Measurements from ENCODE around the gene GALP. TPM values are rescaled to one million over a fixed set of nuclear protein-coding genes. Genes with fewer than 3 reads are reported as not detected.

Gene GALP
- total RNA-seq, 1 experiment from 2014 or later: not detected

- H3K27me3 Mint-ChIP-seq (ENCODE audit: low read depth): no peaks in the 10 kb centered on the region
- Histone ChIP-seq H3K23ac (ENCODE audit: insufficient read length, low read depth, low read length) (no peak overlapping the region), H2BK20ac (ENCODE audit: low read depth, low read length, poor library complexity, severe bottlenecking) (no peak overlapping the region), H3K4ac (ENCODE audit: low read depth, low read length) (no peak overlapping the region), H3K9me3 (ENCODE audit: control insufficient read depth, low read depth, low read length) (no peaks in the 10 kb centered on the region), H3K56ac (ENCODE audit: insufficient read length, low read depth, low read length) (no peak overlapping the region), H3K18ac (ENCODE audit: insufficient read length, low read depth, low read length) (no peak overlapping the region), H2AK5ac (ENCODE audit: insufficient read length, low read length) (no peak overlapping the region), H3K79me2 (ENCODE audit: insufficient read depth, low read length) (peaks cover 4% of the 10 kb centered on the region; the same call in 1 of the 2 replicates), H3K23me2 (ENCODE audit: insufficient read length, low read depth, low read length, poor library complexity, severe bottlenecking) (peaks cover 13% of the 10 kb centered on the region), H3K79me1 (ENCODE audit: insufficient read depth, low read depth, low read length, poor library complexity, severe bottlenecking) (no peaks in the 10 kb centered on the region), H3K14ac (ENCODE audit: insufficient read depth, low read length) (no peak overlapping the region), H3K9ac (ENCODE audit: extremely low read depth, insufficient read length, low read length) (no peak overlapping the region), H3K4me1 (ENCODE audit: insufficient read depth, low read length) (no peaks in the 10 kb centered on the region; the same call in 1 of the 2 replicates), H2BK120ac (ENCODE audit: low read depth, low read length, poor library complexity, severe bottlenecking) (no peak overlapping the region), H4K5ac (ENCODE audit: insufficient read length, low read depth, low read length) (no peak overlapping the region), H2BK12ac (ENCODE audit: insufficient read length, low read depth, low read length) (no peak overlapping the region), H3K27me3 (ENCODE audit: insufficient read depth, low read length) (no peaks in the 10 kb centered on the region), H2BK5ac (ENCODE audit: insufficient read length, low read length) (no peak overlapping the region), H4K91ac (ENCODE audit: insufficient read length, low read depth, low read length) (no peak overlapping the region), H2AFZ (ENCODE audit: low read length) (no peak overlapping the region), H2BK15ac (ENCODE audit: low read depth, low read length) (no peak overlapping the region), H3K27ac (ENCODE audit: insufficient read length, low read depth, low read length) (no peak overlapping the region), H4K8ac (replicated peaks; ENCODE audit: insufficient read length, low read depth, low read length) (no peak overlapping the region), H4K20me1 (ENCODE audit: control insufficient read depth, insufficient read depth, insufficient read length) (peaks cover 3% of the 10 kb centered on the region), H3K4me2 (ENCODE audit: insufficient read depth, insufficient read length, low read length) (no peak overlapping the region), H3T11ph (ENCODE audit: low read length) (no peak overlapping the region)
- H3K4me1 Mint-ChIP-seq: peaks cover 14 to 17% of the 10 kb centered on the region in 2 experiments
- WGBS (ENCODE audit: extremely low coverage, insufficient read length, low lambda C conversion rate): no CpG with 5 or more reads among the region's 6 CpGs
- no peak for DNase-seq
- no peak for TF ChIP-seq CTCF (conservative IDR thresholded peaks at IDR 0.05)
- H3K36me3 Mint-ChIP-seq (ENCODE audit: insufficient read depth in 1 of 3, low read depth in 3 of 3): peaks cover 14 to 22% (median 22%) of the 10 kb centered on the region in 3 experiments; a peak in 6 of 7 replicates
- H3K4me3 Mint-ChIP-seq: no peak overlapping the region
- H3K27ac Mint-ChIP-seq: peak overlapping the region in 2 of 3 experiments; percentile 20 to 62; a peak in 4 of 7 replicates
- no peaks in the 10 kb centered on the region for H3K9me3 Mint-ChIP-seq
Measured at GRCh38 chr19:56144376-56144775, 31.4 kb upstream of the GALP start.

Measured in H9 (cell line).